ENCODE results near the gene CERS5.
A peak's percentile ranks its signal among the peaks of the same experiment; 100 is the strongest.

CERS5 gene

DNA sequence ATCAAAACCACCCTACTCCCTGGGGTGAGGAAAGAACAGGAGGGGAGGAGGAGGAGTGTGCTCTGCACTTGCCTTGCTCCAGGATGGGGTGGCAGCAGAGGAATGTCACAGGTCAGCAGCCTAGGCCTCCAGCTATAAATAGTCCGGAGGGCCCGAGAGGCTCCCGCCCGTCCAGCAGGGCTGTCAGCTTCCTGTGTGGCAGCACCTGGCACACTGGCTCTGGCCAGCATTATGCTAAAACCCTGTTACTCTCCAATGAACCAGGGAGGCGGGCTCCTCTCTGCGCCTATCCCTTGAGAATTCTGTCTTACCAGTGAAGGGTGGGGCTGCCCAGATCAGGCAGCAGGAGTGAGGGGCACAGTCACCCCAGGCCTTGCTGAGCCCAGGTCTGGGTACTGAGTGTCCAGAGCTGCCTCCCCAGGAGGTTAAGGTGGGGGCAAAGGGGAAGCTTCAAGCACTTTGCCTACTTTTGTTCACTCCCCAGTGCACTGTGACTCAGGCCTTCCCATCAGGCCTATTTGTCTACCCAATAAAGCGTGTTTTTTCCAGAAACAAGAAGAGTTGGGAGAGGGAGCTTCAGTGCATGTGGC is 56.3 kb downstream of the CERS5 start:
- H3K4me2 ChIP-seq (ENCODE audit: low read length): peak overlapping the region; percentile 77
- H2AFZ ChIP-seq: peak overlapping the region; percentile 84
- H3K4me1 ChIP-seq: peaks cover 44% of the 10 kb centered on the region
- H3K79me2 ChIP-seq: peaks cover 21% of the 10 kb centered on the region
- H3K4me3 ChIP-seq (ENCODE audit: low read depth, low read length): peak overlapping the region; percentile 44
- H3K36me3 ChIP-seq (ENCODE audit: control insufficient read depth, insufficient read depth, low read length): no peaks in the 10 kb centered on the region
- peak overlapping the region; percentile 49 for H3K9ac ChIP-seq
- peak overlapping the region; percentile 99 for H3K27ac ChIP-seq
- no peaks in the 10 kb centered on the region for H3K27me3 ChIP-seq (ENCODE audit: control insufficient read depth, insufficient read depth, low read length)
- H3K9me3 ChIP-seq (ENCODE audit: control insufficient read depth, low read length): no peaks in the 10 kb centered on the region
- TF ChIP-seq, protein P1, sequence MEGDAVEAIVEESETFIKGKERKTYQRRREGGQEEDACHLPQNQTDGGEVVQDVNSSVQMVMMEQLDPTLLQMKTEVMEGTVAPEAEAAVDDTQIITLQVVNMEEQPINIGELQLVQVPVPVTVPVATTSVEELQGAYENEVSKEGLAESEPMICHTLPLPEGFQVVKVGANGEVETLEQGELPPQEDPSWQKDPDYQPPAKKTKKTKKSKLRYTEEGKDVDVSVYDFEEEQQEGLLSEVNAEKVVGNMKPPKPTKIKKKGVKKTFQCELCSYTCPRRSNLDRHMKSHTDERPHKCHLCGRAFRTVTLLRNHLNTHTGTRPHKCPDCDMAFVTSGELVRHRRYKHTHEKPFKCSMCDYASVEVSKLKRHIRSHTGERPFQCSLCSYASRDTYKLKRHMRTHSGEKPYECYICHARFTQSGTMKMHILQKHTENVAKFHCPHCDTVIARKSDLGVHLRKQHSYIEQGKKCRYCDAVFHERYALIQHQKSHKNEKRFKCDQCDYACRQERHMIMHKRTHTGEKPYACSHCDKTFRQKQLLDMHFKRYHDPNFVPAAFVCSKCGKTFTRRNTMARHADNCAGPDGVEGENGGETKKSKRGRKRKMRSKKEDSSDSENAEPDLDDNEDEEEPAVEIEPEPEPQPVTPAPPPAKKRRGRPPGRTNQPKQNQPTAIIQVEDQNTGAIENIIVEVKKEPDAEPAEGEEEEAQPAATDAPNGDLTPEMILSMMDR (IDR thresholded peaks at IDR 0.05): no peak

DNA sequence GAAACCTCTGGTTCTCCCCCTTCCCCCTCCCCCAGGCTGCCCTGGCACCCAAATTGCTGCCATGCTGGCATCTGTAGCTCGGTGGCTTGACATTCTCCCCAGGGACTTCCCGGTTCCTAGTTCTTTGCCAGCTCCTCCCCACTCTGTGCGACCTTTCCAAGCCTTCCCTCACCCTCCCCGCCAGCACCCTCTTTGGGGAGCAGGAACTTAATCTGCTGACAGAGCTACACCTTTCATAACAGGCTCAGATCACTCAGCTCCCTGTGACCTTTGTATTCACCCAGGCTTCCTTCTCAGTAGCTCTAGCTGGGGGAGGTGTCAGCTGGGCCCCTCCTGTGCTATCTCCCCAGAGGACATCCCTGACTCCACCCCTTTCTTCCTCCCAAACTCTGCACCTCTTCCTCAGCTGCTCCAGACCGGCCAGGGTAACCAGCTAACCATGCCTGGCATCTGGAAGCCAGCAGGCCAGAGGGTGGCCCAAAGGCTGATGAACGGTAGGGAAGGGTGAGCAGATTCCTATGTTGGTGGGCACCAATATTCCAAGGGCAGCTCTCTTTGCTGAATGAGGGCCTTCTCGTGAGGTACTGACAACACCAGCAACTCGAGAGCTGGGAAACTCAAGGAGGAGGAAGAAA is 56.9 kb downstream of the CERS5 start:
- Histone ChIP-seq H3K4me2 (ENCODE audit: low read length) (peak overlapping the region; percentile 77), H3K4me1 (peaks cover 49% of the 10 kb centered on the region), H3K4me3 (ENCODE audit: low read depth, low read length) (peak overlapping the region; percentile 44), H3K9me3 (ENCODE audit: control insufficient read depth, low read length) (no peaks in the 10 kb centered on the region), H3K36me3 (ENCODE audit: control insufficient read depth, insufficient read depth, low read length) (no peaks in the 10 kb centered on the region), H3K27me3 (ENCODE audit: control insufficient read depth, insufficient read depth, low read length) (no peaks in the 10 kb centered on the region), H3K27ac (peak overlapping the region; percentile 99), H2AFZ (peak overlapping the region; percentile 84), H3K9ac (peak overlapping the region; percentile 39), H3K79me2 (peaks cover 17% of the 10 kb centered on the region)
- TF ChIP-seq, protein P1 (IDR thresholded peaks at IDR 0.05): no peak

DNA sequence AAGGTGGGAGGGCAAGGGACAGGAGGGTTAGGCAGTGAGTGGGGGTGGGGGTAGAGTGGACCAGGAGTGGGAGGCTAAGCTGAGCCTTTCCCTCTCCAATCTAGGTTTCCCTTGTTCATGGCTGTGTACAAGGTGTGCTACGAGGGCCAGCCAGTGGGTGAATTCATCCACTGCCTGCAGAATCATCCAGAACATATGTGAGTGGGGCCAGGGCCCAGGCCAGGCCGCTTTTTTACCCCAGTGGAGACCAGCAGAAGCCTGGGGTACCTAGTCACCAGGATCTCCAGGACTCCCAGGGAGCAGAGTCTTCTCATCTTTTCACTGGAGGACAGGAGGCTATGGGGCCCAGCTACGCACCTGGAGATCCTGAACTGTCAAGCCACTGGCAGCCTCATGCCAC is 57.9 kb downstream of the CERS5 start:
- peaks cover 56% of the 10 kb centered on the region for H3K4me1 ChIP-seq
- peak overlapping the region; percentile 99 for H3K27ac ChIP-seq
- peaks cover 15% of the 10 kb centered on the region for H3K79me2 ChIP-seq
- H3K9me3 ChIP-seq (ENCODE audit: control insufficient read depth, low read length): no peaks in the 10 kb centered on the region
- H3K36me3 ChIP-seq (ENCODE audit: control insufficient read depth, insufficient read depth, low read length): no peaks in the 10 kb centered on the region
- TF ChIP-seq, protein P1 (IDR thresholded peaks at IDR 0.05): no peak
- no peak overlapping the region for H3K4me3 ChIP-seq (ENCODE audit: low read depth, low read length)
- peak overlapping the region; percentile 84 for H2AFZ ChIP-seq
- no peaks in the 10 kb centered on the region for H3K27me3 ChIP-seq (ENCODE audit: control insufficient read depth, insufficient read depth, low read length)
- H3K4me2 ChIP-seq (ENCODE audit: low read length): peak overlapping the region; percentile 77
- peak overlapping the region; percentile 13 for H3K9ac ChIP-seq

DNA sequence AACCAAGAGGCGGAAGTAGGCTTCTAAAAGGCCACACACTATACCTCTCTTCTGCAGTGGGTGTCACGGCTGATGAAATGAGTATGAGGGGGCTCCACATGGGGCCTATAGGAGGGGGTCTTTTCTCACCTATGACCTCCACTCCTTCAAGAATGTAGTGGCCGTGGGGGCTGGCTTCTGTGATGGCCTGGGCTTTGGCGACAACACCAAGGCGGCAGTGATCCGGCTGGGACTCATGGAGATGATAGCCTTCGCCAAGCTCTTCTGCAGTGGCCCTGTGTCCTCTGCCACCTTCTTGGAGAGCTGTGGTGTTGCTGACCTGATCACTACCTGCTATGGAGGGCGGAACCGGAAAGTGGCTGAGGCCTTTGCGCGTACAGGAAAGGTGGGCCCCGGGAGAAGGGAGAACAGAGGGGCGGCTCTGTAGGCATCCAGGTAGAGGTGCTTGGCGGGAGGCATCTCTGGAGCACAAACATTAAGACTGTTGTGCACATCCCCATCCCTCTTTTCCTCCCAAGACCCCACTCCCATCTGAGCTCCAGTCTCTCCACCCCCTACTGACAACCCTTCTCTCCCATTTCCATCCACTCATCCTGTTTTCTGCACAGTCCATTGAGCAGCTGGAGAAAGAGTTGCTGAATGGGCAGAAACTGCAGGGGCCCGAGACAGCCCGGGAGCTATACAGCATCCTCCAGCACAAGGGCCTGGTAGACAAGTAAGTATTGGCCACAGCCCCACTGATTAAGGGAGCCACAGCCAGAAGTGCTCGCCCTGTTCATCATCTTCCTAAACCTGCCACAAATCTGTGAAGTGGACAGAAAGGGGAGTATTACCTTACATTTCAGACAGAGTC is 59.5 kb downstream of the CERS5 start:
- Histone ChIP-seq H3K79me2 (peaks cover 11% of the 10 kb centered on the region), H3K4me1 (peaks cover 72% of the 10 kb centered on the region), H3K9me3 (ENCODE audit: control insufficient read depth, low read length) (no peaks in the 10 kb centered on the region), H2AFZ (no peak overlapping the region), H3K4me3 (ENCODE audit: low read depth, low read length) (no peak overlapping the region), H3K4me2 (ENCODE audit: low read length) (peak overlapping the region; percentile 18), H3K36me3 (ENCODE audit: control insufficient read depth, insufficient read depth, low read length) (no peaks in the 10 kb centered on the region), H3K27ac (peak overlapping the region; percentile 99), H3K27me3 (ENCODE audit: control insufficient read depth, insufficient read depth, low read length) (no peaks in the 10 kb centered on the region), H3K9ac (no peak overlapping the region)
- TF ChIP-seq, protein P1 (IDR thresholded peaks at IDR 0.05): no peak
